Coronary artery (tissue), 2 donors: ENCODE results near the gene SLC23A2.
"Not testable (repeated sequence)": the region's sequence is repeated elsewhere in the genome, so short reads cannot be mapped to it uniquely, and the experiment has no call there.

Experiments used
- DNase-seq: peaks from one replicate; pipeline ENCODE4 v3.0.0-alpha.2; 2017; ENCODE audit warnings: low spot score
- H3K27ac ChIP-seq, 2 donors: fragments of 200-600 bp; sonication (generic); one replicate each; pipeline ENCODE4 v1.5.1; 2016 to 2019
- H3K4me3 ChIP-seq: fragments of 200-600 bp; sonication (generic); 2 replicates; pipeline ENCODE4 v1.5.1; 2016; ENCODE audit warnings: mild to moderate bottlenecking, moderate library complexity
- CTCF ChIP-seq: fragments of 200-600 bp; sonication (generic); IDR thresholded peaks from one replicate; pipeline ENCODE4 v1.5.1; 2019; ENCODE audit warnings: antibody characterized with exemption

The SLC23A2 gene

GRCh38 chr20:4926531-4927156, 74.7 kb downstream of the SLC23A2 start:
- no peak for DNase-seq
- no peak for TF ChIP-seq CTCF
- Histone ChIP-seq H3K4me3 (peak overlapping the region; percentile 27), H3K27ac (peak overlapping the region; percentile 66 to 73)

GRCh38 chr20:4925842-4926530, 75.3 kb downstream of the SLC23A2 start:
- Histone ChIP-seq H3K27ac (peak overlapping the region; percentile 66 to 73), H3K4me3 (peak overlapping the region; percentile 27)
- no peak for DNase-seq
- no peak for TF ChIP-seq CTCF

GRCh38 chr20:4924446-4924845, 76.9 kb downstream of the SLC23A2 start:
- no peak overlapping the region for H3K4me3 ChIP-seq
- no peak for DNase-seq
- no peak for TF ChIP-seq CTCF
- no peak overlapping the region for H3K27ac ChIP-seq

GRCh38 chr20:4924032-4924431, 77.3 kb downstream of the SLC23A2 start:
- TF ChIP-seq CTCF, result no peak
- no peak overlapping the region for H3K4me3 ChIP-seq
- no peak for DNase-seq
- no peak overlapping the region for H3K27ac ChIP-seq

- Histone ChIP-seq H3K4me3 (no peak overlapping the region), H3K27ac (no peak overlapping the region)
- DNase-seq, result no peak
- no peak for TF ChIP-seq CTCF
These were observed 79.1 kb downstream of the SLC23A2 start for GRCh38 chr20:4922186-4922585.

GRCh38 chr20:4921271-4921670, 80.0 kb downstream of the SLC23A2 start:
- DNase-seq, H3K27ac ChIP-seq, H3K4me3 ChIP-seq: not testable (repeated sequence)

GRCh38 chr20:4920655-4921054, 80.7 kb downstream of the SLC23A2 start:
- no peak for TF ChIP-seq CTCF
- no peak overlapping the region for H3K4me3 ChIP-seq
- DNase-seq, result no peak
- no peak overlapping the region for H3K27ac ChIP-seq
